ENCODE results near the gene ST6GALNAC5.
A peak's percentile ranks its signal among the peaks of the same experiment; 100 is the strongest.
"Not testable (repeated sequence)": the region's sequence is repeated elsewhere in the genome, so short reads cannot be mapped to it uniquely, and the experiment has no call there.

The ST6GALNAC5 gene

GRCh38 chr1:76867342-76868130, at the start of gene ST6GALNAC5:
Gene ST6GALNAC5, plus strand, starts transcription at chr1:76867480.
- TF ChIP-seq CTCF (conservative IDR thresholded peaks at IDR 0.05; ENCODE audit: low read length) = peak; percentile 40
- H3K4me3 ChIP-seq (ENCODE audit: low read length) = peak within 1 kb of the TSS; percentile 82
- DNase-seq (ENCODE audit: low read depth) = peak; percentile 58

GRCh38 chr1:76820028-76820427, 47.3 kb upstream of the ST6GALNAC5 start:
- no peak for TF ChIP-seq CTCF (conservative IDR thresholded peaks at IDR 0.05; ENCODE audit: low read length)
- H3K4me3 ChIP-seq (ENCODE audit: low read length) = no peak overlapping the region
- no peak for DNase-seq (ENCODE audit: low read depth)

- DNase-seq (ENCODE audit: low read depth); H3K4me3 ChIP-seq (ENCODE audit: low read length): not testable (repeated sequence)
These were observed 44.3 kb upstream of the ST6GALNAC5 start for GRCh38 chr1:76822961-76823360.

- no peak overlapping the region for H3K4me3 ChIP-seq (ENCODE audit: low read length)
- no peak for DNase-seq (ENCODE audit: low read depth)
- no peak for TF ChIP-seq CTCF (conservative IDR thresholded peaks at IDR 0.05; ENCODE audit: low read length)
These were observed 43.2 kb upstream of the ST6GALNAC5 start for GRCh38 chr1:76824106-76824505.

DNA sequence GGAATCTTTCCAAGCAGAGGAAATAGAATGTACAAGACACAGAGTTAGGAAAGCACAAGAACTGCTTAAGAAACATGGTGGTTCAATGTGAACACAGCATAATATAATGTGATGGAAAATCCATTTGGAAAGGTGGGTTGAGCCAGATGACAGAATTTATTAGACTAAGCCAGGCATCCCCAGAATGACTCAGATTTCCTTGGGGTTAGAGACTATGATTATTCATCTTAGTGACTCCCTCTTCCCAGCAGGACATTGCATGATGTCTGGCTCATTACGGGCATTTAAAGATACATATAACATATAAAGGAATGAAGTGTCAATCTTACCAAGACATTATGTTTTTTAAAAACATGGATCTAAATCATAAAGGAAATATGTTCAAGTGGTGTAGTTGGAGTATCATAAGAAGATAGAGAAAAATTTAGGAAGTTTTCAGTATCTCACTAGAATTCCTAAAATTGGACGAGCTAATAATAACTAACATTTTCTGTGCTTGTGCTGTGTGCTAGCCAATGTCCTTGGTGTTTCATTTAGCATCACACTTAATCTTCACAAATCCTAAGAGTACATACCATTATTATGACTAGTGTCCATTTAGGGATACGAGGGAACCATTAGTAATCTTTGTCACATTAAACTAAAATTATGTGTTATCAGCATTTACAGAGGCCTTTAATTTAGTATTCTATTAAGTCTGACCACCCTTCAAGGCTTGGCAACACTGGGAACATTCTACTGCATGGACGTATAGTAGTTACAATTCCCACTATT, 41.0 kb upstream of the ST6GALNAC5 start:
- peak; percentile 48 for DNase-seq (ENCODE audit: low read depth)
- TF ChIP-seq CTCF (conservative IDR thresholded peaks at IDR 0.05; ENCODE audit: low read length) = no peak
- H3K4me3 ChIP-seq (ENCODE audit: low read length) = no peak overlapping the region

- no peak for DNase-seq (ENCODE audit: low read depth)
These were observed 40.2 kb upstream of the ST6GALNAC5 start for GRCh38 chr1:76827066-76827465.

DNA sequence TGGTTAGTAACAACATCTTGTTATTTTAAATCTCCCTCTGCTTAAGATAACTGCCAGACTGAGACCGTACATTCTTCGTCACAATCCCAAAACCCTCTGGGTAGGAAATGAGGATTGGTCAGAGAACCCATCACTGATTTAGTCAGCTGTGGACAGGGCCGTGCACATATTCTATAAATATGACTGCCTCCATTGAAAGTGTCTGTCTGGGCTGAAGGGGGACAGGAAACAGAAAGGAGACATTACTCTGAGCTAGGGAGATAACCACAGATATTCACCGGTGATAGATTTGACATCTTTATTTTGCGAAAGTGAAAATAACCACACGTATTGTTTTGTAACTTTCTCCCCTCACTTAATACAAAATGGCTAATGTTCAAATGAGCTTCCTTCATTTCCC, 36.9 kb upstream of the ST6GALNAC5 start:
- no peak overlapping the region for H3K4me3 ChIP-seq (ENCODE audit: low read length)
- no peak for TF ChIP-seq CTCF (conservative IDR thresholded peaks at IDR 0.05; ENCODE audit: low read length)
- no peak for DNase-seq (ENCODE audit: low read depth)

More at GRCh38 chr1:76827066-76827465, 40.2 kb upstream of the ST6GALNAC5 start:
- no peak for TF ChIP-seq CTCF (conservative IDR thresholded peaks at IDR 0.05; ENCODE audit: low read length)
- H3K4me3 ChIP-seq (ENCODE audit: low read length) = no peak overlapping the region
